Activated gamma-delta T cell (primary cell): Measurements from ENCODE around the gene CPLANE1.
"Not testable (repeated sequence)": the region's sequence is repeated elsewhere in the genome, so short reads cannot be mapped to it uniquely, and the experiment has no call there.

Experiments
- DNase-seq: peaks from one replicate; lab custom pipeline; 2025; lab: John Stamatoyannopoulos, UW

CPLANE1 gene

DNA sequence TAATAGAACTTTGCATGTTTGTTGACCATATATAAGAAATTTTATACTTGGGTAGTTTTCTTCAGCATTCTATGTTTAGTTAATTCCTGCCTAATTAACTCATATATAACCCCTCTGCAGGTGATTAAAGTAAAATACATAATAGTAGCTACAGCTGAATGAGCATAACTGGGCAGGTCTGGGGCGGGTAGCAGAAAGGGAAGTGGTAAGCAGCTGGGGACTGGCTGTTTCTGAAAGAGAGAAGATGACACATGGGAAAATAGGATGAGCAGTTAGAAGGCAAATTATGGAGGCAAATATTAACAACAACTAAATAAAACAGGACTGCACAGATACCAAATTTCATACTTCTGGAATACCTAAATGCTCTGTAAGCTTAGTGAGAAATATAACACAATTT lies 128.1 kb downstream of the CPLANE1 start:
- DNase-seq, result no peak

DNA sequence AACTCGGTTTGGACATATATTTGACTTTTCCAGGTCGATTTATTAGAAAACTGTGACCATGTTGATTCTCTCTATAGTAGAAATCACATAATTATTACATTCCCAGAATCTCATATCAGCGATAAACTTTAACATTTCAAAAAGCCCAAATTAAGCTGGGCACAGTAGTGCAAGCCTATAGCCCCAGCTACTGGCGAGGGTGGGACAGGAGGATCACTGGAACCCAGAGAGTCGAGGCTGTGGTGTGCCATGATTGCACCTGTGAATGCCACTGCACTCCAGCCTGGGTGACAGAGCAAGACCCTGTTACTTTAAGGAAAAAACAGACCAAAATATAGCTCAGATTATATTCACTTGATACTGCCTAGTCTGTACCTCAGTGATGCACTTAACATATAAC lies 128.9 kb downstream of the CPLANE1 start:
- no peak for DNase-seq

DNA sequence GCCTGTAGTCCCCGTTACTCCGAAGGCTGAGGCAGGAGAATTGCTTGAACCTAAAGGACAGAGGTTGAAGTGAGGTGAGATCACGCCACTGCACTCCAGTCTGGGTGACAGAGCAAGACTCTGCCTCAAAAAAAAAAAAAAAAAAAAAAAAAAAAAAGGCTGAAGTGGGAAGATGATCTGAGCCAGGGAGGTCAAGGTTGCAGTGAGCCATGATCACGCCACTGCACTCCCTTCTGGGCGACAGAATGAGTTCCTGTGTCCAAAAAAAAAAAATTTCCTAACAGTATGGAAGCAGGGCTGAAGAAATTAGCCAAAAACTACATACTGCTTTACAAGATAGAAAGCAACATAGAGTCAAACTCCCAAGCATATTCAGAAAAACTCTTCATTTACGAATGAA lies 132.8 kb downstream of the CPLANE1 start:
- DNase-seq, result no peak

DNA sequence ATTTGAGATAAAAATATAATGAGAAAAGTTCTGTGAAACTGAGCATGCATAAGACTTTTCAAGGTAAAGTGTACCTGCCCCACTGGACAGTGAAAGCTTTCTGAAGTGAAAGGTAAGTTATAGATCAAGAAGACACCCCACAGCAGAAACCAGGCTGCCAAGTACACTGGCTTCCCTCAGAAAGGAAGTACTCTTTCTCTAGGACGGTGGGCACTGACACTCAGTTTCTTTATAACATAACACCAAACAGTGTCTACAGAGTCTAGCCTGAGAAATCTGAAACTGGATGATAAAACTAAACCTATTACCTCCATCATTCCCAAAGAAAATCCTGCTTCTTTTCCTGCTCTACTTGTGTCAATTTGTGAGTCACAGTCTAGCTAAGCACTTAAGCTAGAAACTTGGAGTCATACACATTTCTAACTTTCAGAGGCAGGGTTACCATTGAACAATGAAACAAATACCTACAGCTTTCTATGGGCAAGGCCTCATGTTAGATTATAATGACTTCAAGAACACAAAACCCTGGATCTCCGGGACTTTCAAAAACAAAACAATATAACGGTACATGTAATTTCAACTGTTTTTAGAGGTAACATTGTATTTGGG lies 136.7 kb downstream of the CPLANE1 start:
- no peak for DNase-seq

DNA sequence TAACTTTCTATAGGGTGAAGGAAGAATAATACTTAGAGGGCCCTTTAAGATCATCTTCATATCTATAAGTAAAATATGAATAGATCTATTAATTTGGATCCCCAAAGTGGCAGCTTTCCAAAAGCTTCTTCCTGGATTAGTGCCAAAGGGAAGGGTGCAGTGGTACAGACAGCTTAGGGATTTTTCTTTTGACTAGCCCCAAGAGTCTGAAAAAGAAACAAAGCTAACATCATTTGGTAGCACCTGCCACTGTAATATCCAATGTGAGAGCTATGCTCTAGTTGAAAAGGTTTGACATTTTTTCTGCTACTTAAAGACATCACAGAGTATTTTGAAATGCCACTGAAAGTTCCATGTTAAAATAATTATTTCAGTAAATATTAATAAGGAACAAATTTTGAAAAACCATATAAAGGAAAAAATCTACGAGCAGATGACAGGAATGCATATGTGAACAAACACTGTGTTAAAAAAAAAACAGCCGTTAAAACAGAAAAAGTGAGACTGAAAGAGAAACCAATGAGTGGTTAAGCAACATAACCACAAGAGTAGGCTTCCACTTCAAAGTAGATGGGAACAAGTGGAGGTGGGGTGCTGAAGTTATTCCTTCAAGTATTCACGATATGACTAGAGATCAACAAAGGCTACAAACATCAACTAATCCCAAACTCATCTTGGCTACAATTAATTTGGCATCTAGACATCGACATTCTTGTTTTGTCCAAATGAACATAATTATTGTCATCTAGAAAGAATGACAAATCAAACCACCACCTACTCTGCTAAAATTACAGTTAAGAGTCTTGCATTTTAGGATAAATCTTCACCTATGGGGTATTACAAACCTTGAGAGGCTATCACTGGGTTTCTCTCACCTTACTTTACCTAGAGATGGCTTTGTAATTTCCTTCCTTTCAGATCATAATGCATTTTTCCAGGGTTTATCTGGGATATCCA lies 137.5 kb downstream of the CPLANE1 start:
- DNase-seq, result no peak

DNA sequence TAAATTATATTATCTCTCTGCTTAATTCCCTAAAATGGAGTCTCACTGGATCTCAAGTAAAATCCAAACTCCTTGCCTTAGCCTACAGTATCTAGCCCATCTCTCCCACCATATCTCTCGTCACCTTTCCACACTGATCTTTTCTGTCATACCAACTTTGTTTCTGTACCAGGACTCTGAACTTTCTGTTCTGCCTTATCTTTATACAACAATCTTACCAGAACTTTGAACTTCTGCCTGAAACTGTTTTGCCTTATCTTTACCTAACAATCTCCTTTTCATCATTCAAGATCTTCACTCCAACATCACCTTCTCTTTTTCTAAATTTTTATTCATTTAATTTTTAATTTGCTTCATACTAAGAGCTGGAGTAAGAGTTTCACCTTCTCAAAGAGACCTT lies 139.0 kb downstream of the CPLANE1 start:
- DNase-seq, result no peak

DNA sequence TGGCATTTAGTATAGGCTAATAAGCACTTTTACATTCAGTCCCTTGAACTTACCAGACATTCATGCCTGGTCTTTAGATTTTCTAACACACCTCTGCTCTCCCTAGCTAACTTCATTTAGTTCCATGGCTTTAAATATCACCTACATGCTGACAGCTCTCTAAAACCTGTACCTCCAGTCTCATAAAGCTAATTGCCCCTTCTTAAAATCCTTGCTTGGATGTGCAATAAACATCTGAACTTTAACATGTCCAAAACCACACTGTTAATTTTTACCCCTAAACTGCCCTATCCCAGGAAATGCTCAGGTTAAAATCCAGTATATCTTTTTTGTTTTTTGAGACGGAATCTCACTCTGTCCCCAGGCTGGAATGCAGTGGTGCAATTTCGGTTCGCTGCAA lies 139.8 kb downstream of the CPLANE1 start:
- DNase-seq, result no peak

DNA sequence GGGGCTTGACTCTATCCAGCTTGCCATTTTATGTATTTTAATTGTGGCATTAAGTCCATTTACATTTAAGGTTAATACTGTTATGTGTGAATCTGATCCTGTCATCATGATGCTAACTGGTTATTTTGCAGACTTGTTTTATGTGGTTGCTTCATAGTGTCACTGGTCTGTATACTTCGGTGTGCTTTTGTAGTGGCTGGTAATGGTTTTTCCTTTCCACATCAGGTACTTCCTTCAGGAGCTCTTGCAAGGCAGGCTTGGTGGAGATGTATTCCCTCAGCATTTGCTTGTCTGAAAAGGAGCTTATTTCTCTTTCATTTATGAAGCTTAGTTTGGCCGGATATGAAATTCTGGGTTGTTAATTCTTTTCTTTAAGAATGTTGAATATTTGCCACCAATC lies 145.9 kb downstream of the CPLANE1 start:
- DNase-seq, result no peak

DNA sequence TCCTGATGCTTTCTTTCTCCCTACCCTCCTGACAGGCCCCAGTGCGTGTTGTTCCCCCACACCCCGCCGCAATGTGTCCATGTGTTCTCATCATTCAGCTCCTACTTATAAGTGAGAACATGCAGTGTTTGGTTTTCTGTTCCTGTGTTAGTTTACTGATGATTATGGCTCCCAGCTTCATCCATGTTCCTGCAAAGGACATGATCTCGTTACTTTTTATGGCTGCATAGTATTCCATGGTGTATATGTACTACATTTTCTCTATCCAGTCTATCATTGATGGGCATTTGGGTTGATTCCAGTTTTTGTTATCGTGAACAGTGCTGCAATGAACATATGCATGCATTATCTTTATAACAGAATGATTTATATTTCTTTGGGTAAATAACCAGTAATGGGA lies 149.9 kb downstream of the CPLANE1 start:
- not testable (repeated sequence) for DNase-seq

DNA sequence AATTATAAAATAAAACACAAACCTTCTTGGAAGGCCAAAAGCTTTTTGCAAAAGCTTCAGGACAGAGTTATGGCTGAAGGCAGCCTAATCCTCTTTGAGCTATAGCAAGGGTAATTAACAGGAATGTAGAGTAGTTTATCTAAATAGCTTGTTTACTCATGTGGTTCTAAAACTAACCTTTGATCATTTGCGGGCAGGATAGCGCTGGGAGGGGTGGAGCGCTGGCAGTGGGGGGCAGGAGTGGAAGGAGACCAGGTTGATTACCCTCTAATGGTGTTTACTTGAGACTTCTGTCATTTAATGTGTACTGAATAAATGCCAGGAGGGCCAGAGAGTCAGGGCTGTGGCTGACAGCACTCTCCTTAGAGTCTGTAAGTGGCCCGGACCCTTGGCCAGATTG lies 155.4 kb downstream of the CPLANE1 start:
- DNase-seq, result not testable (repeated sequence)

DNA sequence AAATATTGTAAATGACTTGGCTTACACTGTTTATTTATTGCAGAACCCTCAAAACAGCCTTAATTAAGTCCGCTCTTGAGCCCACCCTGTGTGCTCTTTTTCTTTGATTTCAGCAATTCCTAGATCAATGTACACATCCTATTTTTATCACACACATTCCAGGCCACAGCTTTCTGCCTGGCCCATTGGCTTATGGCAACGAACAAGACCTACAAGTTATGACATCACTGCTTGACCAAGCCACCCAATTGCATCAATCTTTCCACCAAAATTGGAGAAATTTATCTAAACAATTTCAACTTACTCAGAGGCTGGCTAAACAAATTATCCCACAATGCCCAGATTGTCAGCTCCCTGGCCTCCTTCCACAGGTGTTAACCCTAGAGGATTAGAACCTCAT lies 158.4 kb downstream of the CPLANE1 start:
- no peak for DNase-seq

DNA sequence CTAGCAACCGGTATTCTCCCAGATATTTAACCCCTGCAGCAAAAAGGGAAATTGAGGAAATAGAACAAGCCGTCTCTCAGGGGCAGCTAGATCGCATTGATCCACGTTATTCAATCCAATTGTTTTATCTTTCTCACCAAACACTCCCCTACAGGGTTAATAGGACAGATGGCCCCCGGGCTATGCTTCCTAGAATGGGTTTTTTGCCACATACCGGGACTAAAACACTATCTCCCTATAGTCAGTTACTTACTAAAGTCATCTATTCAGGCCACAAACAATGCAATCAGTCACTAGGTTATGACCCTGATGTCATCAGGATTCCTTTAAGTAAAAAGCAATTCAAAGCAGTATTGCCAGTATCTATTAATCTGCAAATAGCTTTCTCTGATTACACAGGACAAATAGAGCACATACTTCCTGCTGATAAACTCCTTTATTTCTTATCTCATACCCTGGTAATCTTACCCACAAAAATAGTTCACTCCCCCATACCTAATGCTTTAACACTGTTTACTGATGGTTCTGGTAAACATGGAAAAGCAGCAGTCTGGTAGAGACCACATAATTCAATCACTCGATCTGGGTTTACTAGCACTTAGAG lies 159.0 kb downstream of the CPLANE1 start:
- DNase-seq, result no peak

DNA sequence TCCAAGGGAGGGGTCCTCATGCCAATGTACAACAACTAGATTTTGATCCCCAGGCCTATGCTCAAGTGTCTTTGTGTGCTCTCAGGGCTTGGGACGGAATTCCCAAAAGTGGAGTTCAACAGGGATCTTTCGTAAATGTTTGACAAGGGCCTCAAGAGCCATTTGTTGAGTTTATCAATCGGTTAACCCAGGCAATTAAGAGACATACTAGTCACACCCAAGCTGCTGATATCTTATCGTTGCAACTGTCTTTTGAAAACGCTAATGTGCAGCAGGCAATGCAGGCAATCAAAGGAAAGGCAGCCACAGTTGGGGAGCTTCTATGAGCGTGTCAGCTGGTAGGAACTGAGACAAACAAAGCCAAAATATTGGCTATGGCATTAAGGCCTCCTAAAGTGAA lies 161.2 kb downstream of the CPLANE1 start:
- no peak for DNase-seq

DNA sequence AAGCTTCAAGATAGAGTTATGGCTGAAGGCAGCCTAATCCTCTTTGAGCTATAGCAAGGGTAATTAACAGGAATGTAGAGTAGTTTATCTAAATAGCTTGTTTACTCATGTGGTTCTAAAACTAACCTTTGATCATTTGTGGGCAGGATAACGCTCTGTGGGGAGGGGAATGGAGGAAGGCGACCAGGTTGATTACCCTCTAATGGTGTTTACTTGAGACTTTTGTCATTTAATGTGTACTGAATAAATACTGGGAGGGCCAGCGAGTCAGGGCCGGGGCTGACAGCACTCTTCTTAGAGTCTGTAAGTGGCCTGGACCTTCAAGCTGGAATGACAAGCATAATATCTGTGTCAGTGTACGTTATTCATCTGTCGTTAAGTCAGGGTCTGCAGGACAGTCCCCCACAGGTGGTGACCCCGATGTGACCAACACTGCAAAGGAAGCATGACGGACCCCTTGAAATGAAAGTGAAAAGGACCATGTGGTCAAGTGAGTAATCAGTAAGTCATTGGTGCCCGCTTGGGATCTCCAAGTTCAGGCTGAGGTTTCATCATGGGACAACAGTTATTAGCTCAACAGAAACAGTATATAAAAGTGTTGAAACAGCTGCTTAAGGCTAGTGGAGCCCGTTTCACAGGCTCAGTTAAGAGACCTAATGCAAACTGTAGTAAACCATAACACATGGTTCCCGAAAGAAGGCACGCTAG lies 162.6 kb downstream of the CPLANE1 start:
- DNase-seq, result no peak

DNA sequence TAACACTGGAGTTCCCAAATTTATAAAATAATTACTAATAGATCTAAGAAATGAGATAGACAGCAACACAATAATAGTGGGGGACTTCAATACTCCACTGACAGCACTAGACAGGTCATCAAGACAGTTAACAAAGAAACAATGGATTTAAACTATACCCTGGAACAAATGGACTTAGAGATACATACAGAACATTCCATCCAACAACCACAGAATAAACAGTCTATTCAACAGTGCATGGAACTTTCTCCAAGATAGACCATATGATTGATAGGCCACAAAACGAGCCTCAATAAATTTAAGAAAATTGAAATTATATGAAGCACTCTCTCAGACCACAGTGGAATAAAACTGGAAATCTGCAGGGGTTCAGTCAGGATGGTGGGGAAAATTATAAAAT lies 163.2 kb downstream of the CPLANE1 start:
- DNase-seq, result not testable (repeated sequence)

DNA sequence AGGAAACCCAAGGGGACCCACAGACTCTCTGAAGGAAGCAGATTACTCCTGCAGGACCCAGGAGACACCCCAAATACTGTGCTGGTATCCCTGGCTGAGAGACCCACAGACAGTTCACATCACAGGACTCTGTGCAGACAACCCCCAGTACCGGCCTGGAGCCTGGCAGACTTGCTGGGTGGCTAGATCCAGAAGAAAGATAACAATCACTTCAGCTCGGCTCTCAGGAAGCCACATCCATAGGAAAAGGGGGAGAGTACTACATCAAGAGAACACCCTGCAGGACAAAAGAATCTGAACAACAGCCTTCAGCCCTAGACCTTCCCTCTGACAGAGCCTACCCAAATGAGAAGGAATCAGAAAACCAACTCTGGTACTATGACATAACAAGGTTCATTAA lies 166.2 kb downstream of the CPLANE1 start:
- DNase-seq, result not testable (repeated sequence)

DNA sequence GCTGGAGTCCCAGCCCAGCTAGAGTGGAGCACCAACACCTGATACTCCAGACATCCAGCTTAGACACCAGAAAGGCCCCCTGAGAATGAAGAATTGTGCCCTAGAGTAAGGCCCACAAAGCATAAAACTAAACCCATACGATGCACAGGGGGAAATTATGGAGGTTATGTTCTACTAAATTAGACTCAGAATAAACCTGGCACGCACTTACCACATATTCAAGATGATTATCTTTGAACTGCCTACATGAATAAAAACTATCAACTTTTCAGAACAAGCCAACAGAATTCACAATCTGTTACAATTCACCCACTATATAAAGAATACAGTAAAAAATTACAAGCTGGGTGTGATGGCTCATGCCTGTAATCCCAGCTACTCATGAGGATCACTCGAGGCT lies 168.5 kb downstream of the CPLANE1 start:
- DNase-seq, result no peak

DNA sequence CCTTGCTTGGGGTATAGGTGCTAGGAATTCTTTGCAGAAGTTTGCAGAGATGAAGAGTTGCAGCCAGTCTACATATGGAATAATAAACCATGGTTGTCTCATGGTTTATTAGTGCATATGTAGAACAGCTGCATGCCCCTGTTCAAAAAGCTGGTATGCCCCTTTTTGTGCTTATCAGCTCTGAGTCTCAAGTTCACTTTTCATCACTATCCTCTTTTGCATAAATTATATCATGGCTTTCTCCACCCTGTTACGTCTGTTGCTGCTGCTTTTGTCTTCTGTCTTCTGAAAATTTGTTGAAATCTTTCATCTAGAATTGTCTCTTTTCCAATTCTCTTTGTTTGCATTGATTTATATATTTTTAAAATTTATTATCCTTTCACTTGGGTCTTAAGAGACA lies 172.0 kb downstream of the CPLANE1 start:
- DNase-seq, result no peak

DNA sequence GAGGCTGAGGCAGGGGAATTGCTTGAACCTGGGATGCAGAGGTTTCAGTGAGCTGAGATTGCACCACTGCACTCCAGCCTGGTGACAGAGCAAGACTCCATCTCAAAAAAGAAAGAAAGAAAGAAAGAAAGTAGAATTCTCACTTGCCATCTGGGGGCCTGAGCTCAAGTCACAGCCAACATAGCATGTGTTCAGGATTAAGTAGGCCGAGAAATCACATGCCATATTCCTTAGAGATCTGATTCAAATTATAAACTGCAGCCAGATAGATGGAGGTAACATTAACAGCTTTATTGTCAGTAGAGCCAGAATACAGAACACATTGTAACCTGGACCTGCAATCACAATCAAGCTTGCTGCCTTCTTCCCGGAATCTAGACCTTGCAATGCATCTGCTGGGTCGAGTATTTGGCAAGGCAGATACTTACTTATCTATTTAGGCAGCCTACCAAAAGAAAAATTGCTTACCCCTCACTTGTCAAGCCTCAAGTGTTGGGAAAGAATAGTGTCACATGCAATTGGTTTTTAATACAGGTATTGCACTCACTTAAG lies 173.7 kb downstream of the CPLANE1 start:
- DNase-seq, result no peak

DNA sequence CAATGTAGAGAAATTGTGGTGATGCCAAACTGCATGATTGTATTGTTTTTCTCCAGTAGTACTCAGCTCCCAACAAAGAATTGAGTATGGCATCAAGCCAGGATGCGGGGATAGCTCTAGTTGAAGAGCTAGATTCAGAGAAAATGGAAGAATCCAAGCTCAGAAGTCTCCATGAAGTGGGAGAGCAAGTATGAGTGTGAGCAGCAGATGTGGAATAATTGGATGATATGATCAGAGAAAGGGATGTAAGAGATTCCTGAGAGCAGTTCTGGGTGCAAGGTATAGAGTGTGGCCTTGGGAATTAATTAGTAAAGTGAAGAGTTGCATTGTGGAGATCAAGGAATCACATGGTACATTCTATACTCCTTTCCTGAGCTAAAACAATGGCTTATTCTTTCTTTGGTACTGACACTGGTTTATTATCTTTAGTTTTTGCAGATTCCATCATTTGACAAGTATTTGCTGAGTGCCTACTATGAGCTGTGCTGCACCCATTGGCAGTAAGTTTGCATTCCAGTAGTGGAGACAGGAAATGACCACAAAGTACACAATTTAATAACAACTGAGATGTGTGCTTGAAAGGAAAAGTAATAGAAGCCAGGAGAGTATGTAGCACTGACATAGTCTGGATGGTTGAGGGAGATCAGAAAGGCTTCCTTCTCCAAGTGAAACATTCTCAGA lies 177.1 kb downstream of the CPLANE1 start:
- DNase-seq, result no peak

DNA sequence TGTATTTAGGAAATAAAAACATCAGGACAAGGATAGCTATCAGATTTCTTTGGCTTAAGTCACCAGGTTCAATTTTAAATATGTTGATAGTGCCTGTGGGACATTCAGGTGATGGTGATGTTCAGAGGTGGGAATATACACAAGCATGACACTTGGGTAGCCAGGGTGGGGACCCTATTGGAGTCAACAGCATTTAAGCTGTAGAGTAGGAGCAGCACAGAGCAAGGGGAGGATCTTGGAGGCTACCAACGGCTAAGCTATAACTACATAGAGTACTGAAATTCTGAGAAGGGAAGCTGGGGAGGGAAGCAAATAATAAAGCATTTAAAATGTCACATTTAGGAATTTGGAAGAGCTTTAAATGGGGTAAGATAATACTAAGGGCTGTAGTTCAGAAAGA lies 177.7 kb downstream of the CPLANE1 start:
- no peak for DNase-seq

DNA sequence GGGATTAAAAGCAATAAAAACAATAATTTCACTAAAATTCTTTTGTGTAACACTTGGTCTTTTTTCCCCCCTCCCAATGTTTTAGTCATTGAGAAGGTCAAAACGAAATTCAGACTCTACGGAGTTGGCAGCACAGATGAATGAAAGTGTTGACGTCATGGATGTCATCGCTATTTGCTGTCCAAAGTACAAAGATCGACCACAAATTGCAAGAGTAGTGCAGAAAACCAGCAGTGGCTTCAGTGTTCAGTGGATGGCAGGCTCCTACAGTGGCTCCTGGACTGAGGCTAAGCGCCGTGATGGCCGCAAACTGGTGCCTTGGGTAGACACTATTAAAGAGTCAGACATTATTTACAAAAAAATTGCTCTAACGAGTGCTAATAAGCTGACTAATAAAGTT lies 184.7 kb downstream of the CPLANE1 start:
- DNase-seq, result no peak
